Stomach (tissue), 4 donors: ENCODE results near the gene DUSP8.

Source experiments
- CTCF ChIP-seq, 7 experiments: fragments of 450-650 bp in 4 of 7; fragments of 200-600 bp in 3 of 7; sonication (generic) in 3 of 7; IDR thresholded peaks; one replicate each; pipeline ENCODE4 v1.5.1; 2016 to 2019; ENCODE audit warnings: antibody characterized with exemption in 7 of 7, control low read depth in 2 of 7, mild to moderate bottlenecking in 1 of 7
- POLR2AphosphoS5 ChIP-seq, 3 donors: sonication (generic); formaldehyde crosslinking; IDR thresholded peaks; one replicate each; pipeline ENCODE4 v1.6.1; 2016; ENCODE audit warnings: antibody characterized with exemption in 3 of 3

- no peak for TF ChIP-seq CTCF (IDR thresholded peaks at IDR 0.05)
- no peak for TF ChIP-seq POLR2AphosphoS5 (IDR thresholded peaks at IDR 0.05)
These were observed 37.9 kb downstream of the DUSP8 start for GRCh38 chr11:1534171-1534570.
